ENCODE data around the gene CCL26. TPM values are rescaled to one million over a fixed set of nuclear protein-coding genes. Genes with fewer than 3 reads are reported as not detected.
A peak's percentile ranks its signal among the peaks of the same experiment; 100 is the strongest.

Gene CCL26
- total and polyA plus RNA-seq, 2 of the 13 experiments (the other 11 are each of a cell fraction or from before 2014, with no cell fraction given), result 0.16 TPM; not detected in 1

DNA sequence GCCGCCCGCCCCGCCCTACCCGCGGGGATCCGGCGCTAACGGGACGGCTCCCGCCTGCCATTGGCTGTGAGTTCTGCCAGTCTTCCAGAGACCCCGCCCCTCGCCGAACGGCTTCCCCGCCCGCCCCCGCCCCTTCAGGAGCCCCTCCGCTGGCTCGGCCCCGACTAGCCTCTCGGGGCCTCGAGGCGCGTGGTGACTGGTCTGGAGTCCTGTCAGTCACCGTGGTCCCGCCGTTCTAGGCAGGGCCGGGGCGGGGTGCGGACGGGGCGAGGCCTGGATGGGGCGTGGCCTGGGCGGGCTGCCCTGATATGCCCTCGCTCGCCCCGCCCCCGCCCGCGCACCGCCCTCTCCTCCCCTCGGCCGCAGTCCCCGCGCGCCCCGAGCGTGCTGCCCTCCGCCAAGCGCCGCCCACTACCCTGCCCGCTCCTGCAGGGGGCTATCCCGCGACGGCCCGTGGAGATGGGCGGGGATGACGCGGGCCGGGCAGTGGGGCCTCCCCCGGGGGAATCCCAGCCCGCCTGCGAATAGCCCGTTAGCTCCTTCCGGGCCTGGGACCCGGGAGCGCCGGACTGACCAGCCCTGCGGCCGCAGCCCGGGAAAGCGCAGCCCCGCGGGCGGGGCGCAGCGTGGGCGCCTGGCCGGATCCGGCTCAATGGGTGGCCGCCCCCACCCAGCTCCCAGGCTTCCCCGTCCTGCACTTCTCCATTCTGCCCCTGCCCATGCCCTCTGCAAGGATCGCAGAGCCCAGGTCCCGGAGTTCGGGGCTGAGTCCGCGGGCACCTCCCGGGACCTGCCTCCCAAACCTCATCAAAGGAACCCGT lies 32.8 kb downstream of the CCL26 start (continued):
- peak; percentile 80; the same call in 1 of the 2 replicates for TF ChIP-seq MAZ (IDR thresholded peaks at IDR 0.05; ENCODE audit: borderline replicate concordance, low read depth, low read length)
- peak; percentile 38; the same call in 1 of the 2 replicates for TF ChIP-seq MAZ (CRISPR knock-in tag; IDR thresholded peaks at IDR 0.05; ENCODE audit: low read depth)
- TF ChIP-seq, protein P1, sequence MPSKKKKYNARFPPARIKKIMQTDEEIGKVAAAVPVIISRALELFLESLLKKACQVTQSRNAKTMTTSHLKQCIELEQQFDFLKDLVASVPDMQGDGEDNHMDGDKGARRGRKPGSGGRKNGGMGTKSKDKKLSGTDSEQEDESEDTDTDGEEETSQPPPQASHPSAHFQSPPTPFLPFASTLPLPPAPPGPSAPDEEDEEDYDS (CRISPR knock-in tag; IDR thresholded peaks at IDR 0.05), result peak; percentile 95
- TF ChIP-seq DNMT3B (CRISPR knock-in tag; conservative IDR thresholded peaks at IDR 0.05), result no peak
- no peak for TF ChIP-seq ZNF441 (CRISPR knock-in tag; IDR thresholded peaks at IDR 0.05; ENCODE audit: borderline replicate concordance)
- no peak for TF ChIP-seq PHF5A (CRISPR knock-in tag; IDR thresholded peaks at IDR 0.05; ENCODE audit: low read depth, unreplicated experiment)
- 0 out of 2 replicates have a peak, but pooled peaks have one; percentile 12 for TF ChIP-seq HDAC2 (CRISPR knock-in tag; IDR thresholded peaks at IDR 0.05)
- TF ChIP-seq ZNF501 (CRISPR knock-in tag; IDR thresholded peaks at IDR 0.05), result peak; percentile 84; the same call in 1 of the 2 replicates
- TF ChIP-seq RBFOX2 (IDR thresholded peaks at IDR 0.05; ENCODE audit: low read depth, low read length), result peak; percentile 58
- TF ChIP-seq ZMYM2 (CRISPR knock-in tag; IDR thresholded peaks at IDR 0.05), result peak; percentile 45; the same call in 1 of the 2 replicates
- TF ChIP-seq, protein P2, sequence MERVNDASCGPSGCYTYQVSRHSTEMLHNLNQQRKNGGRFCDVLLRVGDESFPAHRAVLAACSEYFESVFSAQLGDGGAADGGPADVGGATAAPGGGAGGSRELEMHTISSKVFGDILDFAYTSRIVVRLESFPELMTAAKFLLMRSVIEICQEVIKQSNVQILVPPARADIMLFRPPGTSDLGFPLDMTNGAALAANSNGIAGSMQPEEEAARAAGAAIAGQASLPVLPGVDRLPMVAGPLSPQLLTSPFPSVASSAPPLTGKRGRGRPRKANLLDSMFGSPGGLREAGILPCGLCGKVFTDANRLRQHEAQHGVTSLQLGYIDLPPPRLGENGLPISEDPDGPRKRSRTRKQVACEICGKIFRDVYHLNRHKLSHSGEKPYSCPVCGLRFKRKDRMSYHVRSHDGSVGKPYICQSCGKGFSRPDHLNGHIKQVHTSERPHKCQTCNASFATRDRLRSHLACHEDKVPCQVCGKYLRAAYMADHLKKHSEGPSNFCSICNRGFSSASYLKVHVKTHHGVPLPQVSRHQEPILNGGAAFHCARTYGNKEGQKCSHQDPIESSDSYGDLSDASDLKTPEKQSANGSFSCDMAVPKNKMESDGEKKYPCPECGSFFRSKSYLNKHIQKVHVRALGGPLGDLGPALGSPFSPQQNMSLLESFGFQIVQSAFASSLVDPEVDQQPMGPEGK (CRISPR knock-in tag; IDR thresholded peaks at IDR 0.05), result peak; percentile 78
- peak; percentile 81; the same call in 1 of the 2 replicates for TF ChIP-seq PHF21A (CRISPR knock-in tag; IDR thresholded peaks at IDR 0.05)
- peak; percentile 70 for TF ChIP-seq ARNT2 (CRISPR knock-in tag; IDR thresholded peaks at IDR 0.05; ENCODE audit: low read depth)
- TF ChIP-seq AKAP8 (CRISPR knock-in tag; IDR thresholded peaks at IDR 0.05), result peak; percentile 56; the same call in 1 of the 2 replicates
- TF ChIP-seq KLF15 (CRISPR knock-in tag; IDR thresholded peaks at IDR 0.05; ENCODE audit: borderline replicate concordance), result no peak
- peak; percentile 69 for TF ChIP-seq SAP130 (CRISPR knock-in tag; IDR thresholded peaks at IDR 0.05; ENCODE audit: low read depth)
- 0 out of 2 replicates have a peak, but pooled peaks have one; percentile 49 for TF ChIP-seq ZNF556 (CRISPR knock-in tag; IDR thresholded peaks at IDR 0.05; ENCODE audit: borderline replicate concordance)
- peak; percentile 66; the same call in 1 of the 2 replicates for TF ChIP-seq ETV5 (CRISPR knock-in tag; IDR thresholded peaks at IDR 0.05; ENCODE audit: borderline replicate concordance)
- TF ChIP-seq KDM5A (IDR thresholded peaks at IDR 0.05; ENCODE audit: borderline replicate concordance, low read length), result no peak; the same call in 1 of the 2 replicates
- no peak for TF ChIP-seq ZNF713 (CRISPR knock-in tag; IDR thresholded peaks at IDR 0.05)
- TF ChIP-seq, protein P3, sequence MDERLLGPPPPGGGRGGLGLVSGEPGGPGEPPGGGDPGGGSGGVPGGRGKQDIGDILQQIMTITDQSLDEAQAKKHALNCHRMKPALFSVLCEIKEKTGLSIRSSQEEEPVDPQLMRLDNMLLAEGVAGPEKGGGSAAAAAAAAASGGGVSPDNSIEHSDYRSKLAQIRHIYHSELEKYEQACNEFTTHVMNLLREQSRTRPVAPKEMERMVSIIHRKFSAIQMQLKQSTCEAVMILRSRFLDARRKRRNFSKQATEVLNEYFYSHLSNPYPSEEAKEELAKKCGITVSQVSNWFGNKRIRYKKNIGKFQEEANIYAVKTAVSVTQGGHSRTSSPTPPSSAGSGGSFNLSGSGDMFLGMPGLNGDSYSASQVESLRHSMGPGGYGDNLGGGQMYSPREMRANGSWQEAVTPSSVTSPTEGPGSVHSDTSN (CRISPR knock-in tag; IDR thresholded peaks at IDR 0.05), result peak; percentile 92
- peak; percentile 27; the same call in 1 of the 2 replicates for TF ChIP-seq FOXA3 (CRISPR knock-in tag; IDR thresholded peaks at IDR 0.05)
- TF ChIP-seq GPN1 (CRISPR knock-in tag; IDR thresholded peaks at IDR 0.05; ENCODE audit: borderline replicate concordance), result no peak
- TF ChIP-seq HES4 (CRISPR knock-in tag; IDR thresholded peaks at IDR 0.05; ENCODE audit: borderline replicate concordance), result 0 out of 2 replicates have a peak, but pooled peaks have one; percentile 17

Measured in HepG2 (cell line).